Measurements from ENCODE around the gene SBK1. TPM values are rescaled to one million over a fixed set of nuclear protein-coding genes. Genes with fewer than 3 reads are reported as not detected.

The SBK1 gene
- total RNA-seq, 1 donor from 2014 or later, result 1.0 TPM

DNA sequence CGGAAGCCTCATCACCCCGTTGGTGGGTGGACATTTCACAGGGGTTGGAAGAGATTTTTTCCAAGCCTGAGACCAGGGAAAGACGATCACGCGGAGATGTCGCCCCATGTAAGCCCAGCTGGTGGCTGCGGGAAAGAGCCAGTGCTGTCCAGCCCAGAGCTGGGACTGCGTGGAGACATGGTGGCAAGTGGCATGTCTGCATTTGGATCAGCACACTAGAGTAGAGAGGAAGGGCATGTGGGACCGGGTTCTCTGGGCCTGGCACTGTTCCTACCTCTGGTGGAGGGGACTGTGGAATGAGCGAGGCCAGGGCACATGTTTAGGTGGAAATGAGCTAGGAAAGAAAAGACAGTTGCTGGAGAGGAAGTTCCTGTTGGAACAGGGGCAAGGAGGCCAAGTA lies 20.0 kb downstream of the SBK1 start:
- no peaks in the 10 kb centered on the region for H3K9me3 ChIP-seq (ENCODE audit: control insufficient read depth in 3 of 3, low read length in 3 of 3)
- H3K36me3 ChIP-seq (ENCODE audit: control insufficient read depth in 3 of 3, insufficient read depth in 3 of 3, low read length in 3 of 3), result peaks cover 0 to 2% (median 0%) of the 10 kb centered on the region in 3 donors
- H3K27me3 ChIP-seq (ENCODE audit: control insufficient read depth in 3 of 3, insufficient read depth in 3 of 3, low read length in 3 of 3), result no peaks in the 10 kb centered on the region
- no peak overlapping the region for H3K27ac ChIP-seq (ENCODE audit: low read depth, low read length)
- no peak overlapping the region for H3K4me3 ChIP-seq (ENCODE audit: low read length in 3 of 3)
- H3K9ac ChIP-seq (ENCODE audit: low read depth in 1 of 3, low read length in 3 of 3), result no peak overlapping the region
- H3K4me1 ChIP-seq (ENCODE audit: control insufficient read depth in 3 of 3, insufficient read depth in 3 of 3, low read length in 3 of 3), result peaks cover 0 to 10% (median 5%) of the 10 kb centered on the region in 3 donors

DNA sequence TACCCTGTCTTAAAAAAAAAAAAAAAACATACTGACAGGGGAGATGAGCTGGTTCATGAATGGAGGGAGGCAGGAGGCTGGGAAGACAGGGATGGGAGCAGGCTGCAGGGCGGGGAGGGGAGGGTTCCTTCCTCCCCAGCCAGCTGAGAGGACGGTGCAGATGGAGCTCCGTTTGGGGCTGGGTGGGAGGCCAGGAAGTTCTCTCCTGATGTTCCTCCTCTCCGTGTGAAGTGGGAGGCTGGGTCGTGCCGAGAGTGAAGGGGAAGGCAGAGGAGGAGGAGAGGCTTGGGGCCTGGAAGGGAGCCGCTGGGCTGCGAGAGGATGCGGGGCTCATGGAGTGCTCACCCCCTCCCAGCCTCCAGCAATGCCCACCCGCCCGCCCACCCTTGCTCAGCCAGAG lies 21.3 kb downstream of the SBK1 start:
- H3K9ac ChIP-seq (ENCODE audit: low read depth in 1 of 3, low read length in 3 of 3), result no peak overlapping the region
- peaks cover 0 to 10% (median 5%) of the 10 kb centered on the region in 3 donors for H3K4me1 ChIP-seq (ENCODE audit: control insufficient read depth in 3 of 3, insufficient read depth in 3 of 3, low read length in 3 of 3)
- no peak overlapping the region for H3K4me3 ChIP-seq (ENCODE audit: low read length in 3 of 3)
- no peaks in the 10 kb centered on the region for H3K9me3 ChIP-seq (ENCODE audit: control insufficient read depth in 3 of 3, low read length in 3 of 3)
- no peak overlapping the region for H3K27ac ChIP-seq (ENCODE audit: low read depth, low read length)
- H3K36me3 ChIP-seq (ENCODE audit: control insufficient read depth in 3 of 3, insufficient read depth in 3 of 3, low read length in 3 of 3), result peaks cover 7 to 11% (median 8%) of the 10 kb centered on the region in 3 donors
- H3K27me3 ChIP-seq (ENCODE audit: control insufficient read depth in 3 of 3, insufficient read depth in 3 of 3, low read length in 3 of 3), result no peaks in the 10 kb centered on the region

DNA sequence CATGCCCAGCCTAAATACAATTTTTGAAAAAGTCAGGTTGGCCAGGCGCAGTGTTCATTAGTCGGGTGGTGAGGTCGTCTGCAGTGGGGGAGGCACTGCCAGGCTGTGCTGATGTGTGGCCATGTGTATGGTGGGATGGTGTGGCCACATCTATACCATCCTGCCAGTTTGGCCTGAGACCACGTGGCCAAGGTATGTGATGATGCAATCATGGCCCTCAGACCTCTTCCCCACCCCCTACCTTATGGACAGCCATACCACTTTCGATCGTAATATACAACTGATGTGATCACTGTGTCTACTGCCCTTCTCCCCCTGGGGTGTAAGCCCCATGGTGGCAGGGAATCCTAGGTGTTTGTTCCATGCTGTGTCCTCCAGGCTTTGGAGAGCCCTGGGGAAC lies 23.7 kb downstream of the SBK1 start:
- Histone ChIP-seq H3K4me3 (ENCODE audit: low read length in 3 of 3) (no peak overlapping the region), H3K9ac (ENCODE audit: low read depth in 1 of 3, low read length in 3 of 3) (no peak overlapping the region), H3K9me3 (ENCODE audit: control insufficient read depth in 3 of 3, low read length in 3 of 3) (no peaks in the 10 kb centered on the region), H3K36me3 (ENCODE audit: control insufficient read depth in 3 of 3, insufficient read depth in 3 of 3, low read length in 3 of 3) (peaks cover 7 to 26% (median 12%) of the 10 kb centered on the region in 3 donors), H3K27ac (ENCODE audit: low read depth, low read length) (no peak overlapping the region), H3K27me3 (ENCODE audit: control insufficient read depth in 3 of 3, insufficient read depth in 3 of 3, low read length in 3 of 3) (no peaks in the 10 kb centered on the region), H3K4me1 (ENCODE audit: control insufficient read depth in 3 of 3, insufficient read depth in 3 of 3, low read length in 3 of 3) (peaks cover 0 to 7% (median 0%) of the 10 kb centered on the region in 3 donors)

DNA sequence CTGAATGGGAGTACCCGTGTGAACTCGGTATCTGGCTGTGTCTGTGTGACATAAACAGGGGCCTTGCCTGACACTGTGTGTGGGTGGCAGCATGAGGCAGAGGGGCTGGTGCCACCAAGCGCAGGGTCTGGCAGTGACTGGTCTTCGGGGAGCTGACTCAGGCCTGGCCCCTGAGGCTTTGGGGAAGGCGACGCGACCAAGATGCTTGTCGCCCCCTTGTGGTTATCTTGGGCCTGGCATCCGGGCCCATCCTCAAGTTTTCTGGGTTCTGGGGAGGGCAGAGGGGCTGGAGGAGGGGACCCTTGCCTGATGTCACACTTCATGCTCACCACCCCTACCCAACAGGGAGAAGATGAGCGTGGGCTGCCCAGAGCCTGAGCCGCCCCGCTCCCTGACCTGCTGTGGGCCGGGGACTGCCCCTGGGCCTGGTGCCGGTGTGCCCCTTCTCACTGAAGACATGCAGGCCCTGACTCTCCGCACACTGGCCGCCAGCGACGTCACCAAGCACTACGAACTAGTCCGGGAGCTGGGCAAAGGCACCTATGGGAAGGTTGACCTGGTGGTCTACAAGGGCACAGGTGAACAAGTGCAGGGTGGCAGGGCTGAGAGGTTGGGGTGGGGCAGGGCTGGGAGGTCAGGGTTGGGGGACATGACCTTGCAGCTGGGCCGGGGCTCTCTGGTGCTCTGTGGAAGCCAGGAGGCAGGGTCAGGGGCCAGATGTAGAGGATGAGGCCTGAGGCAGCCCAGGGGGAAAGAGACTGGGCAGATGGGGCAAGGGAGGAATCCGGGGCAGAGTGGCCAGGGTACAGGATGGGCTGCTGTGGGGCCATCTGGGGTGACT lies 24.9 kb downstream of the SBK1 start:
- Histone ChIP-seq H3K36me3 (ENCODE audit: control insufficient read depth in 3 of 3, insufficient read depth in 3 of 3, low read length in 3 of 3) (peaks cover 10 to 30% (median 12%) of the 10 kb centered on the region in 3 donors), H3K9ac (ENCODE audit: low read depth in 1 of 3, low read length in 3 of 3) (no peak overlapping the region), H3K27me3 (ENCODE audit: control insufficient read depth in 3 of 3, insufficient read depth in 3 of 3, low read length in 3 of 3) (no peaks in the 10 kb centered on the region), H3K4me1 (ENCODE audit: control insufficient read depth in 3 of 3, insufficient read depth in 3 of 3, low read length in 3 of 3) (peaks cover 0 to 7% (median 0%) of the 10 kb centered on the region in 3 donors), H3K27ac (ENCODE audit: low read depth, low read length) (no peak overlapping the region), H3K9me3 (ENCODE audit: control insufficient read depth in 3 of 3, low read length in 3 of 3) (no peaks in the 10 kb centered on the region), H3K4me3 (ENCODE audit: low read length in 3 of 3) (no peak overlapping the region)

DNA sequence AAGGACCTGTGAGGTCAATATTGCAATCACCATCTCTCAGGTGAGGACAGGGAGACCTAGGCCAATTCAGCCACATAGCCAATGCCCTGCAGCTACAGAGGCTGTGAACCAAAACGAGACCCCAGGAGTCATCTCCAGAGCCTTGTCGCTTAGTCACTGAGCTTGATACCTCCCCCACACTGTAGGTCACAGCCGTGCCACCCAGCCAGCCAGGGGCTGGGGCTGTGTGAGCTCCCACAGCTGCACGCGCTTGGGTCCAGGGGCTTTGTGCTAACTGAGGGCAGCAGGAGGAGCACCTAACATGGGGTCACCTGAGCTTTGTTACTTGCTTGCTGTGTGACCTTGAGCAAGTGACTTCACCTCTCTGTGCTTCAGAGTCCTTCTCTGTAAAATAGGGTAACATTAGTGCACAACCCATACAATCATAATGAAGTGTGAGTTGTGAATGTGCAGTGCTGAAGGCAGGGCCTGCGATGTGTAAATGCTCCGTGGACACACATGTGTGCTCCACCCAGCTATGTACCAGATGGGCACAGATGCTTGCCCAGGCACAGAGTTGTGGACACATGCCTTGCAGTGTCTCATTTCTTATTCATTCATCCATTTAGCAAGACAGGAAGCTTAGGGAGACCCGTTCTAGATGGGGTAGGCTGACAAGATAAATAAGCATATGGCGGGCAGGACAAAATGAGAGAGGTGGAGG lies 25.9 kb downstream of the SBK1 start:
- Histone ChIP-seq H3K4me1 (ENCODE audit: control insufficient read depth in 3 of 3, insufficient read depth in 3 of 3, low read length in 3 of 3) (peaks cover 0 to 7% (median 0%) of the 10 kb centered on the region in 3 donors), H3K9me3 (ENCODE audit: control insufficient read depth in 3 of 3, low read length in 3 of 3) (no peaks in the 10 kb centered on the region), H3K36me3 (ENCODE audit: control insufficient read depth in 3 of 3, insufficient read depth in 3 of 3, low read length in 3 of 3) (peaks cover 10 to 30% (median 12%) of the 10 kb centered on the region in 3 donors), H3K9ac (ENCODE audit: low read depth in 1 of 3, low read length in 3 of 3) (no peak overlapping the region), H3K27me3 (ENCODE audit: control insufficient read depth in 3 of 3, insufficient read depth in 3 of 3, low read length in 3 of 3) (no peaks in the 10 kb centered on the region), H3K27ac (ENCODE audit: low read depth, low read length) (no peak overlapping the region), H3K4me3 (ENCODE audit: low read length in 3 of 3) (no peak overlapping the region)

DNA sequence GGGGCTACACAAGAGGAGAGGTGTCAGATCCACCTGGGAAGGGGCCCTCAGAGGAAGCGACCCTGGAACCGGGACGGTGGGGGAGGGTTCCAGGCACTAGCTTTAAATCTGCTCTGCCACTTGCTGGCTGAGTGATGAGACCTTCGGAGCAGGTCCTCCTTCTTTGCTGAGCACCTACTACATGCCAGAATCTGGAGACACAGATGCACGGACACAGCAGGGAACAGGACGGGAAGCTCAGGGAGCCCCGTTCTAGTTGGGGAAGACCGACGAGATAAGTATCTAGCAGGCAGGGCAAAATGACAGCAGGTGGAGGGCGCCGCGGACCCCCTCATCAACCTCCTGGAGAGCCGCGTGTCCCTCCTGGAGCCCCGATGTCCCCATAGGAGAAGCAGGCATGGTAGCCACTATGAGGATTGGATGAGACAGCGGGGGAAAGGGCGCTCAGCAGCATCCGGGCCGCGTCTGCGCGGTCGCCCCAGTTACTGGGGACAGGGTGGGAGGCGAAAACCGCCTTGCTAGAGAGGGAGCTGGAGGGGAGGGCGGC lies 27.2 kb downstream of the SBK1 start:
- no peaks in the 10 kb centered on the region for H3K27me3 ChIP-seq (ENCODE audit: control insufficient read depth in 3 of 3, insufficient read depth in 3 of 3, low read length in 3 of 3)
- H3K9ac ChIP-seq (ENCODE audit: low read depth in 1 of 3, low read length in 3 of 3), result no peak overlapping the region
- H3K36me3 ChIP-seq (ENCODE audit: control insufficient read depth in 3 of 3, insufficient read depth in 3 of 3, low read length in 3 of 3), result peaks cover 10 to 30% (median 12%) of the 10 kb centered on the region in 3 donors
- peaks cover 0 to 7% (median 0%) of the 10 kb centered on the region in 3 donors for H3K4me1 ChIP-seq (ENCODE audit: control insufficient read depth in 3 of 3, insufficient read depth in 3 of 3, low read length in 3 of 3)
- H3K9me3 ChIP-seq (ENCODE audit: control insufficient read depth in 3 of 3, low read length in 3 of 3), result no peaks in the 10 kb centered on the region
- no peak overlapping the region for H3K4me3 ChIP-seq (ENCODE audit: low read length in 3 of 3)
- no peak overlapping the region for H3K27ac ChIP-seq (ENCODE audit: low read depth, low read length)

DNA sequence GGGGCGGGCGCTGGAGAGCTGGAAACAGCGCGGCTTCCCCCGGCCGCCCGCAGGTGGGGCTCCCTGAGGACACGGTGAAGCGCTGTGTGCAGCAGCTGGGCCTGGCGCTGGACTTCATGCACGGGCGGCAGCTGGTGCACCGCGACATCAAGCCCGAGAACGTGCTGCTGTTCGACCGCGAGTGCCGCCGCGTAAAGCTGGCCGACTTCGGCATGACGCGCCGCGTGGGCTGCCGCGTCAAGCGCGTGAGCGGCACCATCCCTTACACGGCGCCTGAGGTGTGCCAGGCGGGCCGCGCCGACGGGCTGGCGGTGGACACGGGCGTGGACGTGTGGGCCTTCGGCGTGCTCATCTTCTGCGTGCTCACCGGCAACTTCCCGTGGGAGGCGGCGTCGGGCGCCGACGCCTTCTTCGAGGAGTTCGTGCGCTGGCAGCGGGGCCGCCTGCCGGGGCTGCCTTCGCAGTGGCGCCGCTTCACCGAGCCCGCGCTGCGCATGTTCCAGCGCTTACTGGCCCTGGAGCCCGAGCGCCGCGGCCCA lies 27.8 kb downstream of the SBK1 start:
- H3K9ac ChIP-seq (ENCODE audit: low read depth in 1 of 3, low read length in 3 of 3), result no peak overlapping the region
- H3K4me1 ChIP-seq (ENCODE audit: control insufficient read depth in 3 of 3, insufficient read depth in 3 of 3, low read length in 3 of 3), result peaks cover 0 to 7% (median 0%) of the 10 kb centered on the region in 3 donors
- H3K4me3 ChIP-seq (ENCODE audit: low read length in 3 of 3), result no peak overlapping the region

DNA sequence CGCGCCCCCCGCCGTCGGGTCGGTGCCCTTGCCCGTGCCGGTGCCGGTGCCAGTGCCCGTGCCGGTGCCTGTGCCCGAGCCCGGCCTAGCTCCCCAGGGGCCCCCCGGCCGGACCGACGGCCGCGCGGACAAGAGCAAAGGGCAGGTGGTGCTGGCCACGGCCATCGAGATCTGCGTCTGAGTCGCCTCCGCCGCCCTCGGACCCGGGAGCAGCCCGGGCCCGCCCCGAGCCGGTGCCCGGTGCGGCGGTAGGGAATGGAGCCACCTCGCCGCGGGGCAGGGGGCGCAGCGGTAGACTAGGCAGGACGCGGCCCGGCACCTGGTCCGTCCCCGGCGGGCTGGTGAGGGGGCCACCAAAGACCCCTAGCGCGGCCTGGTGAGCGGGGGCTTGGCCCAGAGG lies 28.4 kb downstream of the SBK1 start:
- no peak overlapping the region for H3K9ac ChIP-seq (ENCODE audit: low read depth in 1 of 3, low read length in 3 of 3)
- no peaks in the 10 kb centered on the region for H3K9me3 ChIP-seq (ENCODE audit: control insufficient read depth in 3 of 3, low read length in 3 of 3)
- H3K4me1 ChIP-seq (ENCODE audit: control insufficient read depth in 3 of 3, insufficient read depth in 3 of 3, low read length in 3 of 3), result peaks cover 0 to 7% (median 0%) of the 10 kb centered on the region in 3 donors
- no peak overlapping the region for H3K27ac ChIP-seq (ENCODE audit: low read depth, low read length)
- no peak overlapping the region for H3K4me3 ChIP-seq (ENCODE audit: low read length in 3 of 3)
- no peaks in the 10 kb centered on the region for H3K27me3 ChIP-seq (ENCODE audit: control insufficient read depth in 3 of 3, insufficient read depth in 3 of 3, low read length in 3 of 3)
- H3K36me3 ChIP-seq (ENCODE audit: control insufficient read depth in 3 of 3, insufficient read depth in 3 of 3, low read length in 3 of 3), result peaks cover 10 to 30% (median 12%) of the 10 kb centered on the region in 3 donors

More for the DNA sequence above, 27.8 kb downstream of the SBK1 start:
- Histone ChIP-seq H3K36me3 (ENCODE audit: control insufficient read depth in 3 of 3, insufficient read depth in 3 of 3, low read length in 3 of 3) (peaks cover 10 to 30% (median 12%) of the 10 kb centered on the region in 3 donors), H3K27ac (ENCODE audit: low read depth, low read length) (no peak overlapping the region), H3K27me3 (ENCODE audit: control insufficient read depth in 3 of 3, insufficient read depth in 3 of 3, low read length in 3 of 3) (no peaks in the 10 kb centered on the region), H3K9me3 (ENCODE audit: control insufficient read depth in 3 of 3, low read length in 3 of 3) (no peaks in the 10 kb centered on the region)

DNA sequence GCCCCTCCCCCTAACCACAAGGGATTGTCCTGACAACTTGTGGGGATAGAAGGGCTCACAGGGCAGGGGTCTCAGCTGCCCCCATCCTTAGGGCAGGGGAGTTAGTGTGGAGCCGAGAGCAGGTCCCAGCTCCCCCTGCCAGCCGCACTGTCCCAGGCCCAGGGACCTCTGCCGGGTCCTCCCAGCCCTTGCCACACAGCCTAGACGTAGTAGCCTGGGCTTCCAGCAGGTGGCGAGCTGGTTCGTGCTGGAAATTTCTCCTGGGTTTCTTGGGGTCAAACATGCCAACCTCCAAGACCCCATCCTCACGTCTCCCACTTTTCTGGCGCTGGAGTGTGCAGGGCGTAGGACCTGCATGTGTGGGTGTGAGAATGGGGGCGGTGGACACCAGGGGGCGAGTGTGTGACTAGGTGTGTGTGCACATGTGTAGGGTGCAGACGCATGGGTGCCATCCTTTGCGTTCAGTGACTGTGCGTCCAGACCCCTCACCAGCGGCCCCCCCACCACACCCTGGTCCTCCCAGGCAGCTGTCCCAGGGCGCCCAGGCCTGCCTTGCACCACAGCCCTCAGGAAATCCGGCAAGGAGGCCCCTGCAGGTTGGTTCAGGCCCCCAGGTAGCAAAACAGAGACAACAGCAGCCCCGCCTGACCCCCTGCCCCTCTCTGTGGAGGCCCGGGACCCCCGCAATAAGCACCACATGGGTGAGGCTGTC lies 29.5 kb downstream of the SBK1 start:
- H3K9me3 ChIP-seq (ENCODE audit: control insufficient read depth in 3 of 3, low read length in 3 of 3), result no peaks in the 10 kb centered on the region
- peaks cover 10 to 30% (median 12%) of the 10 kb centered on the region in 3 donors for H3K36me3 ChIP-seq (ENCODE audit: control insufficient read depth in 3 of 3, insufficient read depth in 3 of 3, low read length in 3 of 3)
- H3K4me3 ChIP-seq (ENCODE audit: low read length in 3 of 3), result no peak overlapping the region
- H3K9ac ChIP-seq (ENCODE audit: low read depth in 1 of 3, low read length in 3 of 3), result no peak overlapping the region
- H3K4me1 ChIP-seq (ENCODE audit: control insufficient read depth in 3 of 3, insufficient read depth in 3 of 3, low read length in 3 of 3), result peaks cover 0 to 2% (median 0%) of the 10 kb centered on the region in 3 donors
- H3K27me3 ChIP-seq (ENCODE audit: control insufficient read depth in 3 of 3, insufficient read depth in 3 of 3, low read length in 3 of 3), result no peaks in the 10 kb centered on the region
- H3K27ac ChIP-seq (ENCODE audit: low read depth, low read length), result no peak overlapping the region

Data from skeletal muscle tissue (tissue), 4 donors.